Small intestine (tissue), 7 donors: ENCODE results near the gene RAPGEF1. TPM values are rescaled to one million over a fixed set of nuclear protein-coding genes. Genes with fewer than 3 reads are reported as not detected.

Experiments used
- DNase-seq, 2 donors: peaks; one replicate each; pipeline versions ENCODE4 v3.0.0 to v3.0.0-alpha.2; 2013
- FAIRE-seq: peaks from 2 replicates; lab custom pipeline; 2012; peaks lifted over from hg19 to GRCh38; lab: Jason Lieb, UNC
- H3K27ac ChIP-seq, 3 donors: one replicate each; pipeline ENCODE4 v1.5.1; 2013; ENCODE audit warnings: low read length in 2 of 3, mild to moderate bottlenecking in 2 of 3, control low read depth in 1 of 3, inconsistent platforms in 1 of 3, low read depth in 1 of 3, moderate library complexity in 1 of 3
- H3K27me3 ChIP-seq, 3 donors: one replicate each; pipeline ENCODE4 v1.6.1; 2013; ENCODE audit warnings: low read length in 3 of 3, inconsistent platforms in 1 of 3; ENCODE audit not compliant: control insufficient read depth in 3 of 3, insufficient read depth in 3 of 3
- H3K36me3 ChIP-seq, 3 donors: one replicate each; pipeline ENCODE4 v1.6.1; 2013; ENCODE audit warnings: low read length in 3 of 3, inconsistent platforms in 1 of 3, low read depth in 1 of 3, mild to moderate bottlenecking in 1 of 3, moderate library complexity in 1 of 3; ENCODE audit not compliant: control insufficient read depth in 3 of 3, insufficient read depth in 2 of 3
- H3K4me1 ChIP-seq, 3 donors: one replicate each; pipeline ENCODE4 v1.6.1; 2013; ENCODE audit warnings: low read length in 2 of 3, inconsistent platforms in 1 of 3, low read depth in 1 of 3, mild to moderate bottlenecking in 1 of 3, moderate library complexity in 1 of 3; ENCODE audit not compliant: control insufficient read depth in 3 of 3, insufficient read depth in 2 of 3
- H3K4me3 ChIP-seq, 3 donors: one replicate each; pipeline ENCODE4 v1.5.1; 2013; ENCODE audit warnings: low read length in 3 of 3, control low read depth in 1 of 3, inconsistent platforms in 1 of 3, low read depth in 1 of 3, mild to moderate bottlenecking in 1 of 3, moderate library complexity in 1 of 3
- H3K9me3 ChIP-seq, 2 donors: one replicate each; pipeline ENCODE4 v1.6.1; 2013; ENCODE audit warnings: low read depth in 1 of 2, low read length in 1 of 2; ENCODE audit not compliant: control insufficient read depth in 2 of 2, insufficient read depth in 1 of 2
- WGBS, 3 donors: extraction: QIAGEN DNeasy Blood & Tissue Kit; methylation state at CpG; one replicate each; pipeline ENCODE4 v1.1.7; 2013; 5-methylcytosine and 5-hydroxymethylcytosine counted together
- polyA plus RNA-seq, 4 donors: library from polyadenylated mRNA; stranded (reverse) in 3 of 4; unstranded in 1 of 4; fragments of 200-250 nt in 3 of 4; fragments of 120-200 nt in 1 of 4; gene quantifications; one replicate each; pipeline versions ENCODE4 v1.2.1 to v1.2.3, GENCODE V29; 2013
- donor health status: healthy with polysubstance abuse.
- donor health status: control.
- donor health status: control.
- donor health status: Bipolar disorder and iron deficiency.
- donor health status: healthy.

The RAPGEF1 gene
- polyA plus RNA-seq, 4 donors: 15.4 to 43.4 (median 21.2) TPM

- H3K27ac ChIP-seq: no peak overlapping the region
- FAIRE-seq (no peak), DNase-seq (peak; percentile 29 to 70)
- WGBS, 3 donors: 18 to 37% (median 24%) methylated on average over 8 of the region's 8 CpGs
- no peaks in the 10 kb centered on the region for H3K27me3 ChIP-seq
- H3K4me1 ChIP-seq: peaks cover 0 to 6% (median 0%) of the 10 kb centered on the region in 3 donors
- H3K4me3 ChIP-seq: no peak overlapping the region
- H3K36me3 ChIP-seq: peaks cover 0 to 6% (median 0%) of the 10 kb centered on the region in 3 donors
- peaks cover 0 to 4% of the 10 kb centered on the region in 2 donors for H3K9me3 ChIP-seq
Observed at GRCh38 chr9:131534721-131535237, 205.1 kb downstream of the RAPGEF1 start.

- FAIRE-seq: no peak
- Histone ChIP-seq H3K4me3 (peak within 1 kb of the TSS; percentile 78 to 98 (median 91)), H3K36me3 (peaks cover 9 to 41% (median 12%) of the 10 kb centered on the region in 3 donors), H3K27me3 (no peaks in the 10 kb centered on the region), H3K27ac (peak within 1 kb of the TSS; percentile 17 to 75 (median 34)), H3K4me1 (peaks cover 0 to 14% (median 0%) of the 10 kb centered on the region in 3 donors), H3K9me3 (no peaks in the 10 kb centered on the region)
- WGBS, 3 donors: 8 to 28% (median 11%) methylated on average over 36 to 103 of the region's 103 CpGs
- peak; percentile 77 to 91 for DNase-seq
Observed at GRCh38 chr9:131530920-131531832, 208.7 kb downstream of the RAPGEF1 start, which contains the start of gene UCK1. TSS of gene UCK1 (minus strand) at chr9:131531263. CDS start at chr9:131531174, 89 bp downstream.

GRCh38 chr9:131530546-131530919 lies 209.3 kb downstream of the RAPGEF1 start:
- 3 to 4% (median 3%) methylated on average over 14 to 29 of the region's 29 CpGs for whole genome bisulfite sequencing, 3 donors
- no peak for FAIRE-seq

GRCh38 chr9:131529597-131530545 lies 210.0 kb downstream of the RAPGEF1 start:
- no peaks in the 10 kb centered on the region for H3K9me3 ChIP-seq
- H3K27ac ChIP-seq: peak overlapping the region in 1 of 3 donors; percentile 34
- H3K4me3 ChIP-seq: peak overlapping the region; percentile 78 to 98 (median 91)
- 48 to 62% (median 55%) methylated on average over 24 of the region's 24 CpGs for WGBS, 3 donors
- peak; percentile 35 to 75 for DNase-seq
- peaks cover 12 to 54% (median 14%) of the 10 kb centered on the region in 3 donors for H3K36me3 ChIP-seq
- H3K4me1 ChIP-seq: peaks cover 0 to 12% (median 0%) of the 10 kb centered on the region in 3 donors
- no peaks in the 10 kb centered on the region for H3K27me3 ChIP-seq
- no peak for FAIRE-seq

More at GRCh38 chr9:131530546-131530919, 209.3 kb downstream of the RAPGEF1 start:
- H3K27me3 ChIP-seq: no peaks in the 10 kb centered on the region
- peak; percentile 14 to 65 for DNase-seq
- peak overlapping the region in 1 of 3 donors; percentile 34 for H3K27ac ChIP-seq
- no peaks in the 10 kb centered on the region for H3K9me3 ChIP-seq
- peaks cover 12 to 47% (median 14%) of the 10 kb centered on the region in 3 donors for H3K36me3 ChIP-seq
- H3K4me3 ChIP-seq: peak overlapping the region; percentile 78 to 98 (median 91)
- H3K4me1 ChIP-seq: peaks cover 0 to 14% (median 0%) of the 10 kb centered on the region in 3 donors

GRCh38 chr9:131528886-131529505 lies 210.9 kb downstream of the RAPGEF1 start:
- Histone ChIP-seq H3K4me1 (peaks cover 0 to 8% (median 0%) of the 10 kb centered on the region in 3 donors), H3K27ac (no peak overlapping the region), H3K36me3 (peaks cover 15 to 62% (median 18%) of the 10 kb centered on the region in 3 donors), H3K27me3 (no peaks in the 10 kb centered on the region), H3K4me3 (no peak overlapping the region), H3K9me3 (no peaks in the 10 kb centered on the region)
- WGBS, 3 donors: 96 to 97% (median 96%) methylated on average over 34 to 35 of the region's 35 CpGs
- DNase-seq: no peak
- no peak for FAIRE-seq

GRCh38 chr9:131528186-131528585 lies 211.7 kb downstream of the RAPGEF1 start:
- Histone ChIP-seq H3K9me3 (no peaks in the 10 kb centered on the region), H3K4me1 (peaks cover 0 to 8% (median 0%) of the 10 kb centered on the region in 3 donors), H3K4me3 (no peak overlapping the region), H3K27ac (no peak overlapping the region), H3K27me3 (no peaks in the 10 kb centered on the region), H3K36me3 (peaks cover 15 to 70% (median 22%) of the 10 kb centered on the region in 3 donors)
- DNase-seq: no peak
- no peak for FAIRE-seq
- 91 to 93% (median 92%) methylated on average over 7 of the region's 7 CpGs for WGBS, 3 donors
